CD4-positive, alpha-beta memory T cell (primary cell): ENCODE data around the gene LLGL2. TPM values are rescaled to one million over a fixed set of nuclear protein-coding genes. Genes with fewer than 3 reads are reported as not detected.
A peak's percentile ranks its signal among the peaks of the same experiment; 100 is the strongest.

ENCODE experiments used
- CTCF ChIA-PET: fragments of 350-600 bp; sonication (Branson Sonifier 250); formaldehyde crosslinking; loops from one replicate; lab custom pipeline; 2021; ENCODE audit warnings: inconsistent platforms; ENCODE audit not compliant: partially characterized antibody; lab: Charles Lee
- POLR2A ChIA-PET: fragments of 350-600 bp; sonication (Branson Sonifier 250); formaldehyde crosslinking; loops from one replicate; lab custom pipeline; 2021; ENCODE audit not compliant: partially characterized antibody; lab: Charles Lee
- DNase-seq, 5 donors: peaks; one replicate each; pipeline versions ENCODE4 v3.0.0 to v3.0.0-alpha.2; 2020 to 2022; ENCODE audit warnings: mixed read lengths in 1 of 5
- H3K27ac ChIP-seq: one replicate; pipeline ENCODE4 v1.7.0; 2013; ENCODE audit warnings: low read depth, low read length
- H3K27me3 ChIP-seq: 2 replicates; pipeline ENCODE4 v1.7.0; 2013; ENCODE audit warnings: mild to moderate bottlenecking, low read length, moderate library complexity; ENCODE audit not compliant: insufficient read depth
- H3K36me3 ChIP-seq: 2 replicates; pipeline ENCODE4 v1.7.0; 2013; ENCODE audit warnings: mild to moderate bottlenecking, low read length, moderate library complexity; ENCODE audit not compliant: insufficient read depth
- H3K4me1 ChIP-seq: 2 replicates; pipeline ENCODE4 v1.7.0; 2013; ENCODE audit warnings: mild to moderate bottlenecking, low read length, moderate library complexity; ENCODE audit not compliant: insufficient read depth
- H3K4me3 ChIP-seq, 2 donors: one replicate each; pipeline ENCODE4 v1.7.0; 2013; ENCODE audit warnings: low read length in 2 of 2, mild to moderate bottlenecking in 1 of 2
- H3K9me3 ChIP-seq, 2 donors: one replicate each; pipeline ENCODE4 v1.7.0; 2013; ENCODE audit warnings: low read length in 2 of 2, control low read depth in 1 of 2; ENCODE audit not compliant: control insufficient read depth in 1 of 2
- H3K27ac Mint-ChIP-seq, 7 donors: one replicate each; pipeline ENCODE4 v1.8.0; 2020 to 2021; ENCODE audit warnings: mixed read lengths in 7 of 7, mild to moderate bottlenecking in 6 of 7, inconsistent platforms in 3 of 7, moderate library complexity in 3 of 7
- H3K27me3 Mint-ChIP-seq, 2 donors: one replicate each; pipeline ENCODE4 v1.8.0; 2020 to 2021; ENCODE audit warnings: mixed read lengths in 2 of 2
- H3K36me3 Mint-ChIP-seq, 2 donors: one replicate each; pipeline ENCODE4 v1.8.0; 2020 to 2021; ENCODE audit warnings: mixed read lengths in 2 of 2, inconsistent platforms in 1 of 2, mild to moderate bottlenecking in 1 of 2
- H3K4me1 Mint-ChIP-seq, 4 donors: one replicate each; pipeline ENCODE4 v1.8.0; 2020 to 2021; ENCODE audit warnings: mixed read lengths in 4 of 4, mild to moderate bottlenecking in 1 of 4
- H3K4me3 Mint-ChIP-seq, 8 donors: one replicate each; pipeline ENCODE4 v1.8.0; 2020 to 2021; ENCODE audit warnings: mixed read lengths in 8 of 8, mild to moderate bottlenecking in 7 of 8, moderate library complexity in 6 of 8, inconsistent platforms in 3 of 8
- H3K9me3 Mint-ChIP-seq, 8 donors: one replicate each; pipeline ENCODE4 v1.8.0; 2020 to 2021; ENCODE audit warnings: mixed read lengths in 8 of 8, mild to moderate bottlenecking in 5 of 8, inconsistent platforms in 3 of 8, moderate library complexity in 1 of 8
- intact Hi-C: fragments of 100-400 bp; cut with micrococcal nuclease; formaldehyde crosslinking; loops from one replicate; pipeline ENCODE4 v1.15.1; 2023
- polyA plus RNA-seq, 2 donors: library from polyadenylated mRNA; unstranded; fragments of 300-500 nt; fragmentation: Illumina TruSeq; gene quantifications; one replicate each; pipeline ENCODE4 v1.2.3, GENCODE V29; 2021
- total RNA-seq, 2 experiments: library from RNA; stranded (reverse); gene quantifications; one replicate each; pipeline ENCODE4 v1.2.3, GENCODE V29; 2021

The LLGL2 gene
- total and polyA plus RNA-seq, 4 experiments from 2014 or later, result 19.3 to 43.6 (median 32.2) TPM

- Histone ChIP-seq H3K36me3 (no peaks in the 10 kb centered on the region), H3K27ac (no peak overlapping the region), H3K27me3 (no peaks in the 10 kb centered on the region), H3K4me3 (no peak overlapping the region), H3K4me1 (no peaks in the 10 kb centered on the region), H3K9me3 (no peaks in the 10 kb centered on the region)
- Mint-ChIP-seq H3K27ac (no peak overlapping the region), H3K9me3 (no peaks in the 10 kb centered on the region), H3K4me3 (no peak overlapping the region), H3K27me3 (no peaks in the 10 kb centered on the region), H3K36me3 (no peaks in the 10 kb centered on the region), H3K4me1 (no peaks in the 10 kb centered on the region)
- ChIA-PET POLR2A (no interaction called here), CTCF (interaction anchor here (1.5 kb wide), 1 partner anchor 75 kb away, joined by 4 read pairs; no protein-coding TSS in a partner anchor)
- no peak for DNase-seq
- intact Hi-C loops, result no loop called here
These were observed 17.5 kb upstream of the LLGL2 start for GRCh38 chr17:75507733-75508719.

DNA sequence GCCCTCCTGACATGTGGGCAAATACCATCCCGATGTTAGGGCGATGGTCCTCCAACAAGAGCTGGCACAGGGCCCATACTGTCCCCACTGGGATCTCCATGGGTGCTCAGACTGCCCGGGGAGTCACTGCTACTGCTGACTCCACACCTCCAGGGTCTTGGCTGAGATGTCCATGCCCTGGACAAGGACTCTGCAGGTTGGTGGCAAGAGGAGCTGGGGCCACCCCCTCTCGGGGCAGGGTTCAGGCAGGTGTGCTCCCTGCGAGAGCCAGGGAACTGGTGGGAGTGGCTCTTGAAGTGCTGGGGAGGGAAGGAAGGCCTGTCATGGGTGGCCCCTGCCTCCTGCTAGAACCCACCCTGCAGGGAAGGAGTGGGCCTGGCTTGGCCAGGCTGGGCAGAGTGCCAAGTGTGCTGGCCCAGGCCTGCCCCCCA lies 16.6 kb upstream of the LLGL2 start:
- no peaks in the 10 kb centered on the region for H3K27me3 Mint-ChIP-seq
- H3K4me3 Mint-ChIP-seq, result no peak overlapping the region
- no peak for DNase-seq
- H3K36me3 ChIP-seq, result no peaks in the 10 kb centered on the region
- ChIA-PET CTCF (interaction anchor here (0.6 to 1.5 kb wide), 2 partner anchors 76 to 186 kb away, joined by 3 to 4 read pairs; no protein-coding TSS in a partner anchor), POLR2A (no interaction called here)
- no peaks in the 10 kb centered on the region for H3K36me3 Mint-ChIP-seq
- no peaks in the 10 kb centered on the region for H3K4me1 ChIP-seq
- no peak overlapping the region for H3K27ac Mint-ChIP-seq
- H3K27ac ChIP-seq, result no peak overlapping the region
- no peaks in the 10 kb centered on the region for H3K9me3 Mint-ChIP-seq
- no peaks in the 10 kb centered on the region for H3K9me3 ChIP-seq
- no peak overlapping the region for H3K4me3 ChIP-seq
- H3K4me1 Mint-ChIP-seq, result no peaks in the 10 kb centered on the region
- intact Hi-C loops, result no loop called here
- no peaks in the 10 kb centered on the region for H3K27me3 ChIP-seq

DNA sequence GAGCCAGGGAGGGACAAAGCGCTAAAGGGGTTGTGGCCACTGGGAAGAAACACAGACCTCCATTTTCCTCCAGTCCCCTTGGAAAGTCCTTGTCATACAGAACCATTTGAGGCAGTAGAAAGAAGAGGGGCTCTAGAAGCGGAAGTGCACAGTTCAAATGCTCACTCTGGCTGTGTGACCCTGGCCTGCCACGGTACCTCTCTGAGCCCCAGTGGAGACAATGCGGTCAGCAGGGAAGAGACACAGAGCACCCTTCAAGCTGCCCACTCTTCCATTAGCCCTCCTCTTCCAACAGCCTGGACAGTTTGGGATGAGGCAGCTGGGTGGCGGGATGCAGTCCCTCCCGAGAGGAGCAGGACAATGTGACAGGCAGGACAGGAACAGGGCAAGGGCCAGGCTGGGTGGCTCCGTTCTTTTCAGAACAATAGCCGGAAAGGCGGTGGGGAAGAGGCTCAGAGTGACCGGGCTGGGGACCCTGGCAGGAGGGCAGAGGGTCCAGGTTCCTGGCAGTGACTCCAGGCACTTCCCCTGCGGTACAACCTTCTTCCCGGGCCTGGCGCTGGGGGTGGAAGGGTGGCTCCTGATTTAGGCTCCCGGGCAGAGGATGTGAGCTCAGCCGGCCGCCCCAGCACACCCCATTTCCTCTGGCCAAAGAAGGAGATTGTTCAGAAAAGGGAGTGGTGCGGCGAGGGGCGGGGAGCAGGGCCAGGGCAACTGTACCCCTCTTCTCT lies 15.8 kb upstream of the LLGL2 start:
- ChIA-PET CTCF (interaction anchor here (1.5 kb wide), 1 partner anchor 76 kb away, joined by 4 read pairs; no protein-coding TSS in a partner anchor), POLR2A (no interaction called here)
- H3K9me3 Mint-ChIP-seq, result no peaks in the 10 kb centered on the region
- H3K4me1 ChIP-seq, result no peaks in the 10 kb centered on the region
- H3K36me3 ChIP-seq, result no peaks in the 10 kb centered on the region
- H3K4me3 ChIP-seq, result no peak overlapping the region
- no peaks in the 10 kb centered on the region for H3K4me1 Mint-ChIP-seq
- intact Hi-C loops, result no loop called here
- no peak overlapping the region for H3K4me3 Mint-ChIP-seq
- H3K27ac Mint-ChIP-seq, result no peak overlapping the region
- no peak for DNase-seq
- H3K27ac ChIP-seq, result no peak overlapping the region
- H3K9me3 ChIP-seq, result no peaks in the 10 kb centered on the region
- no peaks in the 10 kb centered on the region for H3K27me3 Mint-ChIP-seq
- H3K36me3 Mint-ChIP-seq, result no peaks in the 10 kb centered on the region
- H3K27me3 ChIP-seq, result no peaks in the 10 kb centered on the region

DNA sequence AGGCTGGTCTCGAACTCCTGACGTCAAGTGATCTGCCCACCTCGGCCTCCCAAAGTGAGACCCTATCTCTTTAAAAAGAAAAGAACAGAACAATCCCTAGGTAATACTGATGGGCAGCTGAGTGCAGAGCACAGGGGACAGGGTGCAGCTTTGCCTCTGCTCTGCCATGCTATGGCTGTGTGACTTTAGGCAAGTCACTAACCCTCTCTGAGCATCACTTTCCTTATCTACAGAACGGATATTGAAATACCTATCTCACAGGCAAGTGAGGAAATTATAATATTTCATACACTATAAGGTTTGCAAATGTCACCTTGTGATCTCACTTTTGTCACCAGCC lies 14.3 kb upstream of the LLGL2 start:
- H3K9me3 ChIP-seq, result no peaks in the 10 kb centered on the region
- POLR2A ChIA-PET, result no interaction called here
- no peak overlapping the region for H3K4me3 ChIP-seq
- Mint-ChIP-seq H3K9me3 (no peaks in the 10 kb centered on the region), H3K27ac (no peak overlapping the region), H3K36me3 (no peaks in the 10 kb centered on the region), H3K4me3 (no peak overlapping the region), H3K27me3 (no peaks in the 10 kb centered on the region), H3K4me1 (no peaks in the 10 kb centered on the region)
- no peaks in the 10 kb centered on the region for H3K36me3 ChIP-seq
- H3K4me1 ChIP-seq, result peaks cover 4% of the 10 kb centered on the region
- intact Hi-C loops, result no loop called here
- DNase-seq, result no peak
- H3K27me3 ChIP-seq, result no peaks in the 10 kb centered on the region
- CTCF ChIA-PET, result interaction anchor here (0.6 to 0.7 kb wide), 2 partner anchors 19 to 99 kb away, joined by 3 read pairs; no protein-coding TSS in a partner anchor
- H3K27ac ChIP-seq, result no peak overlapping the region

- Mint-ChIP-seq H3K4me3 (no peak overlapping the region), H3K36me3 (no peaks in the 10 kb centered on the region), H3K9me3 (no peaks in the 10 kb centered on the region), H3K4me1 (peaks cover 0 to under 1% (median under 1%) of the 10 kb centered on the region in 4 donors), H3K27me3 (no peaks in the 10 kb centered on the region), H3K27ac (peak overlapping the region in 2 of 7 donors; percentile 48 to 66)
- no peak overlapping the region for H3K4me3 ChIP-seq
- H3K27me3 ChIP-seq, result no peaks in the 10 kb centered on the region
- no peaks in the 10 kb centered on the region for H3K36me3 ChIP-seq
- DNase-seq, result no peak
- ChIA-PET CTCF (interaction anchor here (0.7 kb wide), 1 partner anchor 18 kb away, joined by 3 read pairs; no protein-coding TSS in a partner anchor), POLR2A (no interaction called here)
- H3K9me3 ChIP-seq, result no peaks in the 10 kb centered on the region
- intact Hi-C loops, result no loop called here
- no peak overlapping the region for H3K27ac ChIP-seq
- H3K4me1 ChIP-seq, result peaks cover 4% of the 10 kb centered on the region
These were observed 13.6 kb upstream of the LLGL2 start for GRCh38 chr17:75511610-75512575.

DNA sequence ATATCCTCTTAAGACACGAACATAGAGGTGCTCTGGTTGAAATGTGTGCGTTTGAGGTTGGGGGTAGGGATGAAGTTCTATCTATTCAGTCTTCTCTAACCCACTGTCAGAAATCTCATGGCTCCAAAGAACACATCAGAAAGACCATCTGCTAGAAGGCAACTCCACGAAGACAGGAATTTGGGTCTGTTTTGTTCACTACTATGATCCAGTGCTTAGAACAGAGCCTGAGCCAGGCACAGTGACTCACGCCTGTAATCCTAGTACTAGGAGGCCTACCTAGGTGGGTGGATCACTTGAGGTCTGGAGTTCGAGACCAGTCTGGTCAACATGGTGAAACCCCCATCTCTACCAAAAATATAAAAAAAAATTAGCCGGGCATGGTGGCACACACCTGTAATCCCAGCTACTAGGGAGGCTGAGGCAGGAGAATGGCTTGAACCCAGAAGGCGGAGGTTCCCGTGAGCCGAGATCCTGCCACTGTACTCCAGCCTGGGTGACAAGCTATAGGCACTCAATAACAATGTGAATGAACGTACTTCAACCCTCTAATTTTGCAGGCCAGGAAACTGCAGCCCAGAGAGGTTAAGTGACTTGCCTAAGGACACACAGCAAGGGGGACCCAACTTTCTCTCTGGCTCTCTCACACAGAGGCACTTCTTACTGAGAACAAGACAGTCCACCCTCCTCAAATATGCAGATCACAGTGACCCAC lies 12.4 kb upstream of the LLGL2 start:
- Mint-ChIP-seq H3K27ac (peak overlapping the region in 1 of 7 donors; percentile 52), H3K36me3 (peaks cover 0 to 6% of the 10 kb centered on the region in 2 donors), H3K4me3 (peak overlapping the region in 3 of 8 donors; percentile 7 to 30 (median 13)), H3K9me3 (no peaks in the 10 kb centered on the region), H3K27me3 (no peaks in the 10 kb centered on the region), H3K4me1 (peaks cover 7 to 13% (median 10%) of the 10 kb centered on the region in 4 donors)
- Histone ChIP-seq H3K9me3 (no peaks in the 10 kb centered on the region), H3K4me3 (no peak overlapping the region), H3K4me1 (peaks cover 15% of the 10 kb centered on the region), H3K36me3 (no peaks in the 10 kb centered on the region), H3K27me3 (no peaks in the 10 kb centered on the region), H3K27ac (no peak overlapping the region)
- ChIA-PET POLR2A (no interaction called here), CTCF (interaction anchor here (1.3 to 1.6 kb wide), 2 partner anchors 9 to 12 kb away, joined by 6 to 7 read pairs; partner anchors contain the start of gene LLGL2)
- no peak for DNase-seq
- intact Hi-C loops, result no loop called here
